Measurements from ENCODE around the gene FBXL7. TPM values are rescaled to one million over a fixed set of nuclear protein-coding genes. Genes with fewer than 3 reads are reported as not detected.

The FBXL7 gene
- total RNA-seq, 6 experiments from 2014 or later = 12.7 to 19.2 (median 16.8) TPM

DNA sequence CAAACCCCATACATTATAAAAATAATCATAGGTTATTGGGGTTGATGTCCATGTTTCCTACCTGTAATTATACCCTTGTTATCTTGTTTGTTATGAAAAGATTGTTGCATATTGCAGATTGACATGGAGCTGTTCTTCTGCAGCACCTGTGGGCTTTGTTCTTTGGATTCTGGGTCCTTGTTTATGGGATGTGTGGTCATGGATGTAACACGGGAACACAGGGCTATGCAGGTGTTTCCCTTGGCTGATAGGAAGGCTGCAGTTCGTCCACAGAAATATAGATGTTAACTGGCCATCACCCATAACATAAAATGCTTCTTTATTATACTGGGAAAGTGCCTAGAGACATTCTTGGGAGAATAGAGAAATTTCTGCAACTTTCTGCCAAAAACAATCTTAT lies 77.9 kb downstream of the FBXL7 start:
- Mint-ChIP-seq H3K27me3 (ENCODE audit: insufficient read depth) (no peaks in the 10 kb centered on the region; the same call in 1 of the 2 replicates), H3K9me3 (peaks cover 1% of the 10 kb centered on the region; the same call in 1 of the 2 replicates), H3K4me3 (no peak overlapping the region), H3K36me3 (ENCODE audit: low read depth) (peaks cover 21% of the 10 kb centered on the region), H3K27ac (no peak overlapping the region), H3K4me1 (ENCODE audit: low read depth) (peaks cover 49% of the 10 kb centered on the region)
- DNase-seq = no peak
- TF ChIP-seq, protein P1, sequence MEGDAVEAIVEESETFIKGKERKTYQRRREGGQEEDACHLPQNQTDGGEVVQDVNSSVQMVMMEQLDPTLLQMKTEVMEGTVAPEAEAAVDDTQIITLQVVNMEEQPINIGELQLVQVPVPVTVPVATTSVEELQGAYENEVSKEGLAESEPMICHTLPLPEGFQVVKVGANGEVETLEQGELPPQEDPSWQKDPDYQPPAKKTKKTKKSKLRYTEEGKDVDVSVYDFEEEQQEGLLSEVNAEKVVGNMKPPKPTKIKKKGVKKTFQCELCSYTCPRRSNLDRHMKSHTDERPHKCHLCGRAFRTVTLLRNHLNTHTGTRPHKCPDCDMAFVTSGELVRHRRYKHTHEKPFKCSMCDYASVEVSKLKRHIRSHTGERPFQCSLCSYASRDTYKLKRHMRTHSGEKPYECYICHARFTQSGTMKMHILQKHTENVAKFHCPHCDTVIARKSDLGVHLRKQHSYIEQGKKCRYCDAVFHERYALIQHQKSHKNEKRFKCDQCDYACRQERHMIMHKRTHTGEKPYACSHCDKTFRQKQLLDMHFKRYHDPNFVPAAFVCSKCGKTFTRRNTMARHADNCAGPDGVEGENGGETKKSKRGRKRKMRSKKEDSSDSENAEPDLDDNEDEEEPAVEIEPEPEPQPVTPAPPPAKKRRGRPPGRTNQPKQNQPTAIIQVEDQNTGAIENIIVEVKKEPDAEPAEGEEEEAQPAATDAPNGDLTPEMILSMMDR (IDR thresholded peaks at IDR 0.05) = no peak

DNA sequence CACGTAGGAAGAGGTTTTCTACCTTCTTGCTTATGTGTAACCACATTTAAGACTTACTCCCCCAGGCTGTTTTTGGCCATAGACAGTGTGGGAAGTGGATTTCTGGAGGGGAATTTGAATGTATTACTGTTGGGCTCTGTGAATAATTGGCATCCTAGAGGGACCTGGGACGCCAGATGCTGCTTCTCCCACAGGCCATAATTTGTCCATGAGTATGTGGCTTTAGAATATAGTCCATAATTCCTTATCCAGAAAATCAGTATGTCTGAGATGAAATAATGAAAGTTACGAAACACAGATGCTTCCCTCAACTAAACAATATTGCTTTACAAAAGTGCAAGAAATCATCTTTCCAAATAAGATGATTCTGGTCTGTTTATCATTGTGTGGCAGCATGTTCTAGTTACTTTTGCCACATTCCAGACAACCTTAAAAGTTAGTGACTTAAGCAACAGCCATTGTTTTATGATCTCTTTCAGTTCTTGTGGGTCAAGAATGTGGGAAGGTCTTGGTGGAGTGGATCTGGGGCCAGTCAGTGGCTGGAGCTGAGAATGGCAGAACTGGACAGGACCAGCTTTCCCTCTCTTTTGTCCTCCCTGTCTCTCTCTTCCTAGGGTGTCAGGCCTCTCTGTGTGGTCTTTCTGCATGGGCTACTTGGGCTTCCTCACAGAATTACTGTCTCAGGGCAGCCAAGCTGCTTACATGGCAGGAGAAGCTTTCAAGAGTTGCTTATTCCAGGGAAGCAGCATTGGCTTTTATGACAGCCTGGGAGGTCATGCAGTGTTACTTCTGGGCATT lies 79.4 kb downstream of the FBXL7 start:
- H3K9me3 Mint-ChIP-seq = peaks cover 17% of the 10 kb centered on the region
- TF ChIP-seq, protein P1 (IDR thresholded peaks at IDR 0.05) = no peak
- peak overlapping the region; percentile 46; the same call in 1 of the 2 replicates for H3K27ac Mint-ChIP-seq
- peaks cover 39% of the 10 kb centered on the region for H3K4me1 Mint-ChIP-seq (ENCODE audit: low read depth)
- peaks cover 36% of the 10 kb centered on the region for H3K36me3 Mint-ChIP-seq (ENCODE audit: low read depth)
- no peak overlapping the region for H3K4me3 Mint-ChIP-seq
- no peak for DNase-seq
- H3K27me3 Mint-ChIP-seq (ENCODE audit: insufficient read depth) = no peaks in the 10 kb centered on the region; the same call in none of the 2 replicates

DNA sequence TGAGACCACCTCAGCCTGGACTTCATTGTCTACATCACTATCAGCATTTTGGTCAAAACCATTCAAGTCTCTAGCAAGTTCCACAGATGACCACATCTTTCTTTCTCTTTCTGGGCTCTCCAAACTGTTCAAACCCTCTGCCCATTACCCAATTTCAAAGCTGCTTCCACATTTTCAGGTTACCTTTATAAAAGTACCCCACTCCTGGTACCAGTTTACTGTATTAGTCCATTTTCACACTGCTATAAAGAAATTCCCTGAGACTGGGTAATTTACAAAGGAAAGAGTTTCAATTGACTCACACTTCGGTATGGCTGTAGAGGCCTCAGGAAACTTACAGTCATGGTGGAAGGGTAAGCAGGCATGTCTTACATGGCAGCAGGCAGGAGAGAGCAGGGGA lies 84.5 kb downstream of the FBXL7 start:
- DNase-seq = no peak
- peaks cover 55% of the 10 kb centered on the region for H3K36me3 Mint-ChIP-seq (ENCODE audit: low read depth)
- peaks cover 40% of the 10 kb centered on the region for H3K4me1 Mint-ChIP-seq (ENCODE audit: low read depth)
- TF ChIP-seq, protein P1 (IDR thresholded peaks at IDR 0.05) = no peak
- no peak overlapping the region for H3K4me3 Mint-ChIP-seq
- no peaks in the 10 kb centered on the region; the same call in none of the 2 replicates for H3K27me3 Mint-ChIP-seq (ENCODE audit: insufficient read depth)
- peaks cover 21% of the 10 kb centered on the region for H3K9me3 Mint-ChIP-seq
- H3K27ac Mint-ChIP-seq = no peak overlapping the region

DNA sequence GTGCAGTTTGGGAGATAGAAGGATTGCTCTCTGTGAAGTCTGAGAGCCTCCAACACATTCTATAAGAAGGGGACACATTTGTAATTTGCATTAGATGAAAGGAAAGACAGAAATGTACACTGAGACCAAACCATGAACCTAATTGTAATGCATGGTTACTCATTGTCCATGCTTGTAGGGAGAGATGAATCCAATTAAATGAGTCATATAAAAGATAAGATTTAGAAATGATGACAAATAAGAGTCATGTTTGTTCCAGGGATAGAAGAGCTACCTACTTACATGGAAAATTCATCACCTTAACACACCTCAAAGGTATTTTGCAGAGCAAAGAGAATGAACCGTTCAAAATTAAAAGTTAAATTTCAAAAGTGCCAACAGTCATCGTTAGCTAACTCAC lies 85.1 kb downstream of the FBXL7 start:
- peak overlapping the region; percentile 34; the same call in 1 of the 2 replicates for H3K27ac Mint-ChIP-seq
- DNase-seq = no peak
- no peaks in the 10 kb centered on the region; the same call in none of the 2 replicates for H3K27me3 Mint-ChIP-seq (ENCODE audit: insufficient read depth)
- peaks cover 21% of the 10 kb centered on the region for H3K9me3 Mint-ChIP-seq
- no peak overlapping the region for H3K4me3 Mint-ChIP-seq
- TF ChIP-seq, protein P1 (IDR thresholded peaks at IDR 0.05) = no peak
- H3K4me1 Mint-ChIP-seq (ENCODE audit: low read depth) = peaks cover 36% of the 10 kb centered on the region
- peaks cover 60% of the 10 kb centered on the region for H3K36me3 Mint-ChIP-seq (ENCODE audit: low read depth)

DNA sequence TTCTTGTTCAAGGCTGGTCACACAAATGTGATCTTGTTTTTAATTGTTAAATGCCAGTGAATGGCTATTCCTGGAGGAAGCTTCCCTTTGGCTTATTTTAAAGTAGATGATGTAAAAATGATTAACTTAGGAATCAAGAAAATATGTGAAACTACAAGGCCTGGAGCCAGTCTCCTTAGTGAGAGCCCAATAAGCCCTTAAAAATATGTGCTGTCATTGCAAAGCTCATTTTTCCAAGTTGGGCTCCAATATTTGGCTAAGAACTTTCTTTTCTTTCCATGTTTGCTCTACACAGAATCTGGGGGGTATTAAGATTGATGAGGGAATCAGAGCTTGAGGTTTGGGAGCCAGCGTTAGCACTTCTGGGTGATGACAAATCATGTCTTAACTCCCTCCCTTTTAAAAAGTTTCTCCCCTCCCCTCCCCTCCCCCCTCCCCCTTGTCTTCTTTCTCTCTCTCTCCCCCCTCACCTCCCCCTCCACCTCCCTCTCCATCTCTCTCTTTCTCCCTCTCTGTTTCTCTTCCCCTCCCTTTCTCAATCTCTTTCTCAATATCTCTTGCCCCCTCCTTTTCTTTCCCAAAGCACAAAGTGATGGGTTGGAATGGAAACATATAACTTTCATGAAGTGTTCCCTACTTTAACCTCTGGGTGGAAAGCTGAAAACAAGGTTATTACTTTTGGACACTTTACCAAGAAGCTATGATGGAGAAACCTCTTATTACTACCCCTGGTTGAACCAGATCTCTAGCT lies 86.0 kb downstream of the FBXL7 start:
- H3K4me3 Mint-ChIP-seq = no peak overlapping the region
- peaks cover 57% of the 10 kb centered on the region for H3K36me3 Mint-ChIP-seq (ENCODE audit: low read depth)
- TF ChIP-seq, protein P1 (IDR thresholded peaks at IDR 0.05) = no peak
- H3K27me3 Mint-ChIP-seq (ENCODE audit: insufficient read depth) = no peaks in the 10 kb centered on the region; the same call in none of the 2 replicates
- peak overlapping the region; percentile 55; the same call in 1 of the 2 replicates for H3K27ac Mint-ChIP-seq
- H3K9me3 Mint-ChIP-seq = peaks cover 21% of the 10 kb centered on the region
- H3K4me1 Mint-ChIP-seq (ENCODE audit: low read depth) = peaks cover 36% of the 10 kb centered on the region
- peak; percentile 11 for DNase-seq
